ENCODE data around the gene ADGRB3.

GRCh38 chr6:69181964-69182363 lies 546.9 kb downstream of the ADGRB3 start:
- no peak for TF ChIP-seq CTCF (IDR thresholded peaks at IDR 0.05)
- no peak for TF ChIP-seq POLR2AphosphoS5 (IDR thresholded peaks at IDR 0.05)
- no peak for TF ChIP-seq POLR2A (IDR thresholded peaks at IDR 0.05)

All from breast epithelium (tissue), 3 donors.